ENCODE measurements around the gene ZNF382.
A peak's percentile ranks its signal among the peaks of the same experiment; 100 is the strongest.
"Not testable (repeated sequence)": the region's sequence is repeated elsewhere in the genome, so short reads cannot be mapped to it uniquely, and the experiment has no call there.

The ZNF382 gene

DNA sequence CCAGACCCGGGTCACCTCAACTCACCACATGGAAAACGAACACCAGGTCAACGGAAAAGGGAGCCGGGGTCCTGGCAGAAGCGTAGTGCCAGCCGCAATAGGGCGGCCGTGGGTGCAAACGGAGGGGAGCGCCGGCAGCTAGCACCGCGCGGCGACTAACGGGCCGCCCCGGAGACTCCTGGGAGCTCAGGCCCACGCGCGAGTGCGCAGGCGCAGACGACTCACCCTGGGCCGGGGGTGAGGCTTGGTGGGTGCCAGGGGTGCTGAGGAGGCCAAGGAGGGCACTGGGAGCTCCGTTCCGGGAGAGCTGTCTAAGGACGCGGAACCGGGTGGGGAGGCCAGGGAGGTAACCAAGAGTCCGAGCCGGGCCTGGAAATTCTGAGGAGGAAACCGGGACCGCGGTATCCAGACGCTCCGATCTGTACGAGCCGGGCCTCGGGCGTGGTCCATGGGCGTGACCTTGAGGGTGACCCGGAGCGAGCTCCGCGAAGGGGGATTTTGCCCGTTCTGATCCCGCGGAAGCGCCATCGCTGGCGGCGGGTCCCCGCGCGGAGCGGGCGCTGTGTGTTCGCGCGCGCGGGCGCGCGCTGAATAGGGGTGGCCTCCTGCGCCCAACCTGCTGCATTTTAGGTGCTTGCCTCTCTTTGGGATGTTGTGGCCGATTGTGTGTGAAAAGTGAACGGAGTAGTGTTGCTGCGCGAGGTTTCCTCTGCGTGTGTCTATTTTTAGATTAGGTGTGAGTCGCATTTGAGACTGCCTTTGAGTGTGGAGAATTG, at the start of gene ZNF382:
Gene ZNF382 (plus strand): TSS at position 213 of the 776 bp plus-strand sequence. CDS start 4,602 bp downstream, outside the sequence.
- peak; percentile 80 to 82 for DNase-seq (ENCODE audit: low read depth in 2 of 2)

DNA sequence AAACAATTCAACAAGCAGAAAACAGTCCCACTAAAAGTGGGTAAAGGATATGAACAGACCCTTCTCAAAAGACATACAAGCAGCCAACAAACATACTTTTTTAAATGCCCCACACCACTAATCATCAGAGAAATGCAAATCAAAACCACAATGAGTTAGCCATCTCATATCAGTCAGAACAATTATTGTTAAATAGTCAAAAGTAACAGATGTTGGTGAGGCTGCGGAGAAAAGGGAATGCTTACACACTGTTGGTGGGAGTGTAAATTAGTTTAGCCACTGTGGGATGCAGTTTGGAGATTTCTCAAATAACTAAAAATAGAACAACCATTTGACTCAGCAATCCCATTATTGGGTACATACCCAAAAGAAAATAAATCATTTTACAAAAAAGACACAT, 40.7 kb upstream of the ZNF382 start:
- no peak for DNase-seq (ENCODE audit: low read depth in 2 of 2)

DNA sequence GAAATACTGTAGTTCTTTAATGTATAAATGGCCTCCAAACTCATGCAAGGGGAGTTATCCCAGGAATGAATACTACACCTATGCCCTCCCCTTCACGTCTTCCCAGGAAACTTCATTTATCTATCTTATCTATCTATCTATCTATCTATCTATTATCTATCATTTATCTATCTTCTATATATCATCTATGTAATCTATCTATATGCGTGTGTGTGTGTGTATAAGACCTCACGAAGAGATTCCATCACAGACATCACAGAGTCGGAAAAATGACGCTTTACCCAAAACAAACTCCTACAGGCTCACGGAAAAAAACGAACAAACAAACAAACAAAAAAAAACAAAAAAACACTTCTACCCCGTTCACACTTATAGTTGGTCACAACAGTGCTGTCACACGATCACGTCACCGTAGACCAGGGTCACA, 32.5 kb upstream of the ZNF382 start:
- DNase-seq (ENCODE audit: low read depth in 2 of 2): no peak

- DNase-seq (ENCODE audit: low read depth in 2 of 2): peak; percentile 66 to 82
Observed at GRCh38 chr19:36573020-36573894, 31.9 kb upstream of the ZNF382 start, which contains the start of gene ZNF529. Gene ZNF529 (minus strand): TSS chr19:36573292. CDS start chr19:36572346, 946 bp downstream.

DNA sequence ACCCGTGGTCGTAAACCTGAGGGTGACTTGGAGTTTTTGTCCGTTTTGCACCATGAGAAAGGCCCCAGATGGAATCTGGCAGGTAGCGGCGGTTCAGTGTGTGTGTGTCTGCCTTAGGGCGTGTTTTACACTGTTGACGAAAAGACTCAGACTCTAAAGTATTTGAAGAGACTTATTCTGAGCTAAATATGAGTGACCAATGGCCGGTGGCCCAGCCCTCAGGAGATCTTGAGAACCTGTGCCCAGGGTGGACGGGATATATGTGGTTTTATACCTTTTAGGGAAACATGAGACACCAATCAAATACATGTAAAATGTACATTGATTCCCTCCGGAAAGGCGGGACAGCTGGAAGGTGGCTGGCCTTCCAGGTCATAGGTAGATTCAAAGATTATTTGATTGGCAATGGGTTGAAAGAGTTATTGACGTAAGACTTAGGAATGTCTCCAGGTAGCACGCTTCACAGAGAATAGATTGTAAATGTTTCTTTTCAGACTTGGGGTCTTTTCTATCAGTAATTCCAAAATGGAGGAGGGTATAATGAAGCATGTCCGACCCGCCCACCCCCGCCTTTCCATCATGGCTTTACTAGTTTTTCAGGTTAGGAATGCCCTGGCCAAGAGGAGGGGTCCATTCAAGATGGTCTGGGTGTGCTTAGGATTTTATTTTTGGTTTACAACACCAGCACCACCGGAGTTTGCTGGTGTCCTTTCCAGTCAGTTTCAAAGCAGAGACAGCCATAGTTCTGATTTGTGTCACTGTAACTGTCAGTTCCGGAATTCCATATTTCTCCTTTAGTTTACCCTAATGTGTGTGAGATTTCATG, 31.0 kb upstream of the ZNF382 start:
- no peak for DNase-seq (ENCODE audit: low read depth in 2 of 2)

DNA sequence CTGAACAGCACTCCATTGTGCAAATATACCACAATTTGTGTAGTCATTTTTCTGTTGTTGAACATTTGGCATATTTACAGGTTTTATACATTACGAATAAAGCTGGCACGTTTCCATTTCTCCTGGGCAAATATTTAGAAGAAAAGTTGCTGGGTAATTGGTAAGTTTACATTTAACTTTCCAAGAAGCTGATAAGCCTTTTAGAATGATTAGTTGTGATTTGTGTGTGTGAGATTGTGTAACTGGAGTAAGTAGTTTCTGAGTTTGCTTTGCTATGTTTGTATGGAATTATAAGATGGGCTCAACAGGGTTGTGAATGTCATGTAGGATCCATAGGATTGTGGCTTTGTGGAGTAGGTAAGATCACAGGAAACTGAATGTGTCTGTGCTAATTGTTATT, 30.4 kb upstream of the ZNF382 start:
- no peak for DNase-seq (ENCODE audit: low read depth in 2 of 2)

DNA sequence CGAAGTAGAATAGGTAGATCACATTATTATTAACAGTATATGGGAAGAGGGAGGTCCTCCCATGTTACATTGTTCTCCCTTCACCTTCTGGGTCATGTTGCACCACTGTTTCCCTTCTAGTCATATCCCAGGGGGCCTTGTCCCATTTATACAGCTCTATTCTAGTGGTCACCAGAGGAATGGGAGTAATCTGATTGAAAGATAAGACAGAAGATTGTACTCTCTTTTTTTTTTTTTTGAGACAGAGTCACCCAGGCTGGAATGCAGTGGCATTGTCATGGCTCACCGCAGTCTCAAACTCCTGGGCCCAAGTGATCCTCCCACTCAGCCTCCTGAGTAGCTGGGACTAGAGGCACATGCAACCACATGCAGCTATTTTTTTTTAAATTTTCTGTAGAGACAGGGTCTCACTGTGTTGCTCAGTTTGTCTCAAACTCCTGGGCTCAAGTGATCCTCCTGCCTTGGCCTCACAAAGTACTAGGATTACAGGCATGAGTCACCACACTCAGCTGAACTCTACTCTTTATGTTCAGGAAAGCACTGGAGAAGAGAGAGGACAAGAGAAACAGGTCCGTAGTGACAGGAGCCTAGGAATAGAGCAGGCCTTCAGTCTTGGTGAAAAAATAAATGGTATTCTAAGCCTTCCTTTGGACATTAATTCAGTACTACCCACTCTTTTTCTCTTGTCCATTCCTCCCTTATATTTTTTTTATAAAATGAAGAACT, 27.7 kb upstream of the ZNF382 start:
- no peak for DNase-seq (ENCODE audit: low read depth in 2 of 2)

GRCh38 chr19:36579255-36579654, 25.9 kb upstream of the ZNF382 start:
- no peak for DNase-seq (ENCODE audit: low read depth in 2 of 2)

DNA sequence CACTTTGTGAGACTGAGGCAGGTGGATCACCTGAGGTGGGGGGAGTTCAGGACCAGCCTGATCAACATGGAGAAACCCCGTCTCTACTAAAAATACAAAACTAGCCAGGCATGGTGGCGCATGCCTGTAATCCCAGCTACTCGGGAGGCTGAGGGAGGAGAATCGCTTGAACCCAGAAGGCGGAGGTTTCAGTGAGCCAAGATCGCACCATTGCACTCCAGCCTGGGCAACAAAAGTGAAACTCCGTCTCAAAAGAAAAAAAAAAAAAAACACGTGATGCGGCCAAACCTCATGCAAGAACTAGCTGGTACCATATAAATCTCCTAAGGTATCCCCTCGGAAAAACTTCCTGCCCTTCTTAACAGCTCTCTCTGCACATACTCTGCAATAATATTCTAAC, 2.4 kb upstream of the ZNF382 start:
- DNase-seq (ENCODE audit: low read depth in 2 of 2): not testable (repeated sequence)

GRCh38 chr19:36604656-36605100, 435 bp upstream of the ZNF382 start:
- peak; percentile 69 to 82 for DNase-seq (ENCODE audit: low read depth in 2 of 2)

- DNase-seq (ENCODE audit: low read depth in 2 of 2): no peak
Observed at GRCh38 chr19:36605877-36606478, 865 bp downstream of the ZNF382 start.

GRCh38 chr19:36627057-36627456, 21.9 kb downstream of the ZNF382 start:
- DNase-seq (ENCODE audit: low read depth in 2 of 2): no peak

DNA sequence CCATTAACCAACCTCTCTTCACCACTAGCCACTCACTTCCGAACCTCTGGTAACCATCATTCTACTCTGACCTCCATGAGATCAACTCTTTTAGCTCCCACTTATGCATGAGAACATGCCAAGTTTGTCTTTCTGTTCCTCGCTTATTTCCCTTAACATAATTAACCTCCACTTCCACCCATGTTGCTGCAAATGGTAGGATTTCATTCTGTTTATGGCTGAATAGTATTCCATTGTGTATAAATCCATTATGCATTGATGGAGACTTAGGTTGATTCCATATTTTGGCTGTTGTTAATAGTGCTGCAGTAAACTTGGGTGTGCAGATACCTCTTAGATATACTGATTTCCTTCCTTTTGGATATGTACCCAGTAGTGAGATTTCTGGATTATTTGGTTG, 30.2 kb downstream of the ZNF382 start:
- DNase-seq (ENCODE audit: low read depth in 2 of 2): no peak

- no peak for DNase-seq (ENCODE audit: low read depth in 2 of 2)
Observed at GRCh38 chr19:36638862-36639510, 33.9 kb downstream of the ZNF382 start.

DNA sequence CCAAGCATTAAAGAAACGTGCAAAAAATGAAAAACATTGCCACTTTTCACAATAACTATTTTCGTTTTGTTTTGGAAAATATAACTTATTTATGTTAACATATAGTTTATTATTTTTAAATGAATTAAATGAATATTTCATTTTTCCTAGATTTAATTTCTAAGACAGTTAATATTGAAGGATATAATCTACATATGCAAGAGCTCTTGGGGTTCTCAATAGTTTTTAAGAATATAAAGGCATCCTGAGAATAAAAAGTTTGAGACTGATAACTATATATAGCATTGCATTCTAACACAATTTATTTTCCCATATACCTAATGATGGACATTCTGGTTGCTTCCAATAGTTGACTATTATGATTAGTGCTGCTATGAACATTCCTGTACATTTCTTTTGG, 41.6 kb downstream of the ZNF382 start:
- DNase-seq (ENCODE audit: low read depth in 2 of 2): no peak

DNA sequence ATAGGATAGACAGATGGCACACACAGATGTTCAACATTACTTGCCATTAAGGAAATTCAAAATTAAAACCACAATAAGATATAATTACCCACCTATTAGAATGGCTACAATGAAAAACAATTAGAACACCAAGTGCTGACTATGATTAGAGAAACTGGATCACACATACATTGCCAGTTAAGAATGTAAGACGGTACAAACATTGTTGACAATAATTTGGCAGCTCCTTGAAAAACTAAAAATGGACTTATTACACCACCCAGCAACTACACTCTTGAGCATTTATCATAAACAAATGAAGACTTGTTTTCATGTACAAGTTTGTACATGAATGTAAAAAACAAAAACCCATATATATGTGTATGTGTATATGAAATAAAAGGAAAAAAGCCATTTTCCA, 47.8 kb downstream of the ZNF382 start:
- no peak for DNase-seq (ENCODE audit: low read depth in 2 of 2)

- no peak for DNase-seq (ENCODE audit: low read depth in 2 of 2)
Observed at GRCh38 chr19:36665832-36666231, 60.7 kb downstream of the ZNF382 start.

DNA sequence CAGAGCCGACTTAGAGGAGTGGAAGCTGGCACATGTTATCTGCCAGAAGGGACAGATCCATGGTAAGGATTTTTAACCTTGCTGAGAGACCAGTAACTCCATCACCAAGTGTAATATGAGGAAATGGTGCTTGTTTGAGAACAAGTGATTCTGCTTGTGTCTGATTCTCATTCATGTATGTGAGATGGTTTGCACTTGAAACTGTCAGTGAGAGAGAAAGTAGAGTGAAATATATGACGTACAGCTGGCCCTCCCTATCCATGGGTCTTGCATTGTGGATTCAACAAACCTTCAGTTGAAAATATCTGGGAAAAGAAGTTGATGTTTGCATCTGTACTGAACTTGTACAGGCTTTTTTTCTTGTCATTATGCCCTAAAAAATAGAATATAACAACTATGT, 63.5 kb downstream of the ZNF382 start:
- DNase-seq (ENCODE audit: low read depth in 2 of 2): no peak

- DNase-seq (ENCODE audit: low read depth in 2 of 2): no peak
Observed at GRCh38 chr19:36672368-36672767, 67.3 kb downstream of the ZNF382 start.

DNA sequence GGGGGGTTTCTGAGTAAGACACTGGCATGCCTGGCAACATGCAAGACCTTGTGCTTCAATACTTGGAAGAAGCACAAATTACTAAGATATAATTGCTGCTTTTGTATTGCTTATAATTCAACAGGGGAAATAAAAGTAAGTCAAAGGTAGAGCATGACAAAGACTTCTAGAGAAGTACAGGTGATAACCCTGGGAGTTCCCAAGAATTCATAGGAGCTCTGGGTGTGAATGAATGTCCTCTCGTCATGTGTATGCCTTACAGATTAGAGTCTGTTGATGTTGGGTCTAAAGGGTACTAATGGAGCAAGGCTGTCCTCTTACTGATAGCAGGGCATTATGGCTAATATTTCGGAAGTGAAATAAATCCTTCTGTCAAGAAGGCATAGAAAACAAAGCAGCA, 69.1 kb downstream of the ZNF382 start:
- DNase-seq (ENCODE audit: low read depth in 2 of 2): no peak

Measured in stimulated activated CD8-positive, alpha-beta memory T cell treated with anti-CD3 and anti-CD28 coated beads, Interleukin-2, amount 100 ng/mL, for 48 hours (primary cell).